Heart right ventricle (tissue), 16 donors: ENCODE results near the gene PRDM2. TPM values are rescaled to one million over a fixed set of nuclear protein-coding genes. Genes with fewer than 3 reads are reported as not detected.

ENCODE experiments used
- ATAC-seq, 8 donors: fragments of 200-7000 bp; cut with Tn5 transposase; one replicate each; pipeline ENCODE4 v1.9.1; 2020; ENCODE audit warnings: mild to moderate bottlenecking in 8 of 8, moderate library complexity in 8 of 8, moderate number of reproducible peaks in 1 of 8
- DNase-seq, 2 donors: peaks; one replicate each; pipeline ENCODE4 v3.0.0-alpha.2; 2020
- H3K27ac ChIP-seq, 10 donors: fragments of 200-600 bp; sonication (generic) in 2 of 10; one replicate each; pipeline versions ENCODE4 v1.5.0 to v1.8.0; 2020 to 2022; ENCODE audit warnings: mild to moderate bottlenecking in 3 of 10
- H3K27me3 ChIP-seq, 7 donors: fragments of 200-600 bp; one replicate each; pipeline ENCODE4 v1.8.0; 2021 to 2022; ENCODE audit warnings: mild to moderate bottlenecking in 2 of 7
- H3K36me3 ChIP-seq, 9 donors: fragments of 200-600 bp; sonication (generic) in 1 of 9; one replicate each; pipeline versions ENCODE4 v1.5.0 to v1.8.0; 2020 to 2022; ENCODE audit warnings: mild to moderate bottlenecking in 2 of 9
- H3K4me1 ChIP-seq, 9 donors: fragments of 200-600 bp; sonication (generic) in 1 of 9; one replicate each; pipeline versions ENCODE4 v1.5.0 to v1.8.0; 2020 to 2022; ENCODE audit warnings: mild to moderate bottlenecking in 4 of 9
- H3K4me3 ChIP-seq, 10 donors: fragments of 200-600 bp; sonication (generic) in 2 of 10; one replicate each; pipeline versions ENCODE4 v1.5.0 to v1.8.0; 2020 to 2022; ENCODE audit warnings: mild to moderate bottlenecking in 7 of 10, moderate library complexity in 2 of 10
- H3K9me3 ChIP-seq, 11 donors: fragments of 200-600 bp in 10 of 11; sonication (generic) in 2 of 11; one replicate each; pipeline versions ENCODE4 v1.5.0 to v1.8.0; 2013 to 2022; ENCODE audit warnings: mild to moderate bottlenecking in 2 of 11, control low read depth in 1 of 11, moderate library complexity in 1 of 11
- CTCF ChIP-seq, 9 donors: fragments of 200-600 bp; sonication (generic) in 2 of 9; IDR thresholded peaks; one replicate each; pipeline versions ENCODE4 v1.5.0 to v1.8.0; 2021 to 2022; ENCODE audit warnings: antibody characterized with exemption in 9 of 9, mild to moderate bottlenecking in 5 of 9, moderate library complexity in 1 of 9
- WGBS, 2 donors: extraction: QIAGEN DNeasy Blood & Tissue Kit; methylation state at CpG; one replicate each; pipeline ENCODE4 v1.1.7; 2013; ENCODE audit warnings: inconsistent platforms in 1 of 2; 5-methylcytosine and 5-hydroxymethylcytosine counted together
- intact Hi-C, 10 donors: fragments of 100-400 bp; cut with DNase I; formaldehyde crosslinking; loops; one replicate each; pipeline versions ENCODE4 v1.11.1 to v1.14.2; 2022
- polyA plus RNA-seq, 2 donors: library from polyadenylated mRNA; stranded (reverse); fragments of 200-250 nt; gene quantifications; one replicate each; pipeline ENCODE4 v1.2.3, GENCODE V29; 2013
- total RNA-seq, 10 donors: library from RNA; stranded (reverse); fragmentation: NEBNext Ultra II Directional in 3 of 10; extraction: Animal tissue kit (Norgen Biotek cat#: 25700) in 3 of 10; gene quantifications; one replicate each; pipeline versions ENCODE4 v1.2.1 to v1.2.4, GENCODE V29; 2021 to 2023
- donor health status: Arrhythmogenic right ventricular cardiomyopathy.
- donor health status: ischemic (EF 13 %, LVEDD 7.1; RV severe dilation, severe dysfunction).
- donor health status: healthy with polysubstance abuse.
- donor health status: DM: no; HTN: yes; CAD: no.
- donor health status: DM: no; HTN: no; CAD: no.
- donor health status: ischemic (EF 25% LVEDD 6.9; RV normal size, moderate dysfunction).
- donor health status: ischemic (EF 25% LVEDD 5.7; RV mildly dilated, moderate dysfunction).
- donor health status: healthy.
- donor health status: DM: yes; HTN: yes; CAD: no.
- donor health status: Ischemic cardiomyopathy.
- donor health status: ischemic (EF 35%, LVEDD 5.7; RV mildly dilated, moderate dysfunction).
- donor health status: nonischemic (EF 11% LVEDD 7.7; RV severe dilation, severe dysfunction).
- donor health status: DM: yes; HTN: yes; CAD: no.
- donor health status: PGD.
- donor health status: ischemic (EF 29% LVEDD 5.4; RV normal size, mild dysfunction).
- donor health status: nonischemic (EF 23%, LVEDD 6.1; RV moderate dilation, normal function).

PRDM2 gene
- total and polyA plus RNA-seq, 12 donors, result 10.3 to 57.3 (median 42.4) TPM

- TF ChIP-seq CTCF (IDR thresholded peaks at IDR 0.05), result no peak
Measured at GRCh38 chr1:13667691-13668090, 32.3 kb upstream of the PRDM2 start.

GRCh38 chr1:13674377-13674776, 25.6 kb upstream of the PRDM2 start:
- H3K9me3 ChIP-seq, result no peaks in the 10 kb centered on the region
- H3K36me3 ChIP-seq, result no peaks in the 10 kb centered on the region
- H3K4me1 ChIP-seq, result no peaks in the 10 kb centered on the region
- H3K27me3 ChIP-seq, result peaks cover 0 to 24% (median 5%) of the 10 kb centered on the region in 7 donors
- no peak for DNase-seq
- no peak for TF ChIP-seq CTCF (IDR thresholded peaks at IDR 0.05)
- H3K27ac ChIP-seq, result no peak overlapping the region
- 67 to 71% methylated on average over 5 of the region's 5 CpGs for WGBS, 2 donors
- intact Hi-C loops, result no loop called here
- H3K4me3 ChIP-seq, result no peak overlapping the region
- ATAC-seq, result no peak

More at GRCh38 chr1:13667691-13668090, 32.3 kb upstream of the PRDM2 start:
- Histone ChIP-seq H3K4me1 (peaks cover 0 to 13% (median 0%) of the 10 kb centered on the region in 9 donors), H3K36me3 (no peaks in the 10 kb centered on the region), H3K27me3 (peaks cover 0 to 9% (median 0%) of the 10 kb centered on the region in 7 donors), H3K4me3 (no peak overlapping the region), H3K27ac (no peak overlapping the region), H3K9me3 (no peaks in the 10 kb centered on the region)
- DNase-seq (no peak), ATAC-seq (no peak)
- WGBS, 2 donors, result 60 to 67% methylated on average over 4 of the region's 4 CpGs
- intact Hi-C loops, result loop anchor here in 9 of 10 donors (2.0 to 10.0 kb wide), 8 partner anchors 57 to 1377 kb away; no protein-coding TSS in a partner anchor

GRCh38 chr1:13675151-13675651, 24.8 kb upstream of the PRDM2 start:
- no peak for TF ChIP-seq CTCF (IDR thresholded peaks at IDR 0.05)
- H3K4me1 ChIP-seq, result no peaks in the 10 kb centered on the region
- no peak overlapping the region for H3K27ac ChIP-seq
- H3K9me3 ChIP-seq, result no peaks in the 10 kb centered on the region
- DNase-seq, result no peak
- intact Hi-C loops, result no loop called here
- no peaks in the 10 kb centered on the region for H3K36me3 ChIP-seq
- 42 to 48% methylated on average over 3 of the region's 3 CpGs for WGBS, 2 donors
- H3K4me3 ChIP-seq, result no peak overlapping the region
- peaks cover 0 to 31% (median 6%) of the 10 kb centered on the region in 7 donors for H3K27me3 ChIP-seq
- ATAC-seq, result no peak

GRCh38 chr1:13677896-13678295, 22.1 kb upstream of the PRDM2 start:
- DNase-seq (no peak), ATAC-seq (no peak)
- H3K9me3 ChIP-seq, result no peaks in the 10 kb centered on the region
- no peak overlapping the region for H3K27ac ChIP-seq
- WGBS, 2 donors, result 58 to 69% methylated on average over 1 of the region's 1 CpG
- intact Hi-C loops, result no loop called here
- no peak overlapping the region for H3K4me3 ChIP-seq
- no peak for TF ChIP-seq CTCF (IDR thresholded peaks at IDR 0.05)
- H3K4me1 ChIP-seq, result no peaks in the 10 kb centered on the region
- H3K27me3 ChIP-seq, result peaks cover 0 to 39% (median 12%) of the 10 kb centered on the region in 7 donors
- no peaks in the 10 kb centered on the region for H3K36me3 ChIP-seq
